ENCODE data around the gene ICAM1.
A peak's percentile ranks its signal among the peaks of the same experiment; 100 is the strongest.
"Not testable (repeated sequence)": the region's sequence is repeated elsewhere in the genome, so short reads cannot be mapped to it uniquely, and the experiment has no call there.

ICAM1 gene

GRCh38 chr19:10238172-10238783 is 32.6 kb upstream of the ICAM1 start:
- peaks cover 27% of the 10 kb centered on the region for H3K4me1 Mint-ChIP-seq
- no peak for TF ChIP-seq CTCF (IDR thresholded peaks at IDR 0.05; ENCODE audit: unreplicated experiment in 3 of 3)
- no peaks in the 10 kb centered on the region for H3K9me3 Mint-ChIP-seq
- H3K4me3 Mint-ChIP-seq: peak overlapping the region in 2 of 3 experiments; percentile 62 to 66
- peak overlapping the region; percentile 93 to 100 (median 99) for H3K27ac Mint-ChIP-seq
- no peaks in the 10 kb centered on the region for H3K36me3 Mint-ChIP-seq (ENCODE audit: low read depth)
- H3K27me3 Mint-ChIP-seq (ENCODE audit: low read depth): no peaks in the 10 kb centered on the region

- peaks cover 13% of the 10 kb centered on the region for H3K4me1 Mint-ChIP-seq
- H3K27me3 Mint-ChIP-seq (ENCODE audit: low read depth); H3K4me3 Mint-ChIP-seq; H3K9me3 Mint-ChIP-seq; H3K36me3 Mint-ChIP-seq (ENCODE audit: low read depth); H3K27ac Mint-ChIP-seq: not testable (repeated sequence)
Observed at GRCh38 chr19:10241826-10242449, 29.0 kb upstream of the ICAM1 start.

- no peaks in the 10 kb centered on the region for H3K27me3 Mint-ChIP-seq (ENCODE audit: low read depth)
- H3K9me3 Mint-ChIP-seq: no peaks in the 10 kb centered on the region
- no peak for TF ChIP-seq CTCF (IDR thresholded peaks at IDR 0.05; ENCODE audit: unreplicated experiment in 3 of 3)
- peaks cover 3% of the 10 kb centered on the region for H3K4me1 Mint-ChIP-seq
- H3K4me3 Mint-ChIP-seq: no peak overlapping the region
- no peaks in the 10 kb centered on the region for H3K36me3 Mint-ChIP-seq (ENCODE audit: low read depth)
- H3K27ac Mint-ChIP-seq: no peak overlapping the region
Observed at GRCh38 chr19:10243606-10244005, 27.3 kb upstream of the ICAM1 start.

- no peak overlapping the region for H3K4me3 Mint-ChIP-seq
- no peaks in the 10 kb centered on the region for H3K36me3 Mint-ChIP-seq (ENCODE audit: low read depth)
- peak overlapping the region in 1 of 3 experiments; percentile 8 for H3K27ac Mint-ChIP-seq
- no peak for TF ChIP-seq CTCF (IDR thresholded peaks at IDR 0.05; ENCODE audit: unreplicated experiment in 3 of 3)
- no peaks in the 10 kb centered on the region for H3K27me3 Mint-ChIP-seq (ENCODE audit: low read depth)
- H3K4me1 Mint-ChIP-seq: peaks cover 4% of the 10 kb centered on the region
- no peaks in the 10 kb centered on the region for H3K9me3 Mint-ChIP-seq
Observed at GRCh38 chr19:10245189-10245939, 25.6 kb upstream of the ICAM1 start.

- no peaks in the 10 kb centered on the region for H3K27me3 Mint-ChIP-seq (ENCODE audit: low read depth)
- no peaks in the 10 kb centered on the region for H3K9me3 Mint-ChIP-seq
- no peak for TF ChIP-seq CTCF (IDR thresholded peaks at IDR 0.05; ENCODE audit: unreplicated experiment in 3 of 3)
- H3K4me1 Mint-ChIP-seq: peaks cover 5% of the 10 kb centered on the region
- no peak overlapping the region for H3K4me3 Mint-ChIP-seq
- no peak overlapping the region for H3K27ac Mint-ChIP-seq
- H3K36me3 Mint-ChIP-seq (ENCODE audit: low read depth): no peaks in the 10 kb centered on the region
Observed at GRCh38 chr19:10246511-10246910, 24.4 kb upstream of the ICAM1 start.

- Mint-ChIP-seq H3K27ac (peak within 1 kb of the TSS; percentile 96 to 99 (median 96)), H3K27me3 (ENCODE audit: low read depth) (no peaks in the 10 kb centered on the region), H3K4me1 (peaks cover 14% of the 10 kb centered on the region), H3K9me3 (no peaks in the 10 kb centered on the region), H3K36me3 (ENCODE audit: low read depth) (peaks cover 26% of the 10 kb centered on the region), H3K4me3 (peak within 1 kb of the TSS; percentile 98 to 100 (median 99))
- no peak for TF ChIP-seq CTCF (IDR thresholded peaks at IDR 0.05; ENCODE audit: unreplicated experiment in 3 of 3)
Observed at GRCh38 chr19:10251792-10252694, 18.9 kb upstream of the ICAM1 start, which contains the start of gene MRPL4. MRPL4 (plus strand) TSS chr19:10252214; CDS start chr19:10252254, 40 bp downstream.
